Activated CD4-positive, alpha-beta T cell treated with anti-CD3 and anti-CD28 coated beads, Interleukin-10, Interleukin-2, amounts not matched to agents 100 ng/mL and 50 ng/mL, durations not matched to agents 16 hours and 8 hours (primary cell): ENCODE results near the gene MRGPRG.
"Not testable (repeated sequence)": the region's sequence is repeated elsewhere in the genome, so short reads cannot be mapped to it uniquely, and the experiment has no call there.

ENCODE experiments used
- DNase-seq: peaks from one replicate; pipeline ENCODE4 v3.0.0-alpha.2; 2020

Gene MRGPRG

DNA sequence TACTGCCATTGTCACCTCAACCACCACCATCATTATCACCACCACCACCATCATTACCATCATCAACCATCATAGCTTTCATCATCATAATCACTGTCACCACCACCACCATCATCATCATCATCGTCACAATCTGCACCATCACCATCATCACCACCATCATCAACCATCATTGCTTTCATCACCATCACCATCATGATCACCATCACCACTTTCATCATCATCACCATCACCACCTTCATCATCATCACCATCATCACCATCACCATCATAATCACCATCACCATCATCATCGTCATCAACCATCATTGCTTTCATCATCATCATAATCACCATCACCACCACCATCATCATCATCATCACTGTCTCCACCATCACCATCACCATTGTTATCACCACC is 44.8 kb downstream of the MRGPRG start:
- DNase-seq: no peak

DNA sequence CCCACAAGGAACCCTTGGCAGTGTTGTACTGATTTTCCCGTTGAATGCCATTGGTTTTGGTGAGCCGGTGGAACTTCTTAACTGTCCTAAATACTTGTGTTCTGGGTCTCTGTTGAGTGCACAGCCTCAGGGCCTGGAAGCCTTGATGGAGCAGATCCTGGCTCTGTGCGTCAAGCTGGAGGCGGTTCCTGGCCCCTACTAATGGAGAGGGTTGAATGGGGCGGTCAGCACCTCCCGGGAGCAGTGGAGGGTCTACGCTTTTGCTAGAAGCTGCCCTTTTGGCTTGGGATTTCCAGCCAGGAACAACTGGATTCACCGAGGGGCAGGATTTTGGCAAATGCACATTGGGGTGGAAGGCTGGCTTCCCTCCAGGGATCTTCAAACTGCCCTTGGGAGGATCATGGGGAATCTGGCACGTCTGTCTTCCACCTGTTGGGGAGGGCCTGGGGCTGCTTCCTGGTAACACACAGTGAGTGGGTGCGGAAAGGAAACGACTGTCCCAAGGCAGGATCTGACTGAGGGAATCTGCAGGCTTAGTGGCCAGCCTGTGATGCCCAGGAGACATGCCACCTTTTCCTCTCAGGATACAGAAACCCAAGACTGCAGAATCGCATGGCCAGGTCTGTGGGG is 46.6 kb downstream of the MRGPRG start:
- no peak for DNase-seq

DNA sequence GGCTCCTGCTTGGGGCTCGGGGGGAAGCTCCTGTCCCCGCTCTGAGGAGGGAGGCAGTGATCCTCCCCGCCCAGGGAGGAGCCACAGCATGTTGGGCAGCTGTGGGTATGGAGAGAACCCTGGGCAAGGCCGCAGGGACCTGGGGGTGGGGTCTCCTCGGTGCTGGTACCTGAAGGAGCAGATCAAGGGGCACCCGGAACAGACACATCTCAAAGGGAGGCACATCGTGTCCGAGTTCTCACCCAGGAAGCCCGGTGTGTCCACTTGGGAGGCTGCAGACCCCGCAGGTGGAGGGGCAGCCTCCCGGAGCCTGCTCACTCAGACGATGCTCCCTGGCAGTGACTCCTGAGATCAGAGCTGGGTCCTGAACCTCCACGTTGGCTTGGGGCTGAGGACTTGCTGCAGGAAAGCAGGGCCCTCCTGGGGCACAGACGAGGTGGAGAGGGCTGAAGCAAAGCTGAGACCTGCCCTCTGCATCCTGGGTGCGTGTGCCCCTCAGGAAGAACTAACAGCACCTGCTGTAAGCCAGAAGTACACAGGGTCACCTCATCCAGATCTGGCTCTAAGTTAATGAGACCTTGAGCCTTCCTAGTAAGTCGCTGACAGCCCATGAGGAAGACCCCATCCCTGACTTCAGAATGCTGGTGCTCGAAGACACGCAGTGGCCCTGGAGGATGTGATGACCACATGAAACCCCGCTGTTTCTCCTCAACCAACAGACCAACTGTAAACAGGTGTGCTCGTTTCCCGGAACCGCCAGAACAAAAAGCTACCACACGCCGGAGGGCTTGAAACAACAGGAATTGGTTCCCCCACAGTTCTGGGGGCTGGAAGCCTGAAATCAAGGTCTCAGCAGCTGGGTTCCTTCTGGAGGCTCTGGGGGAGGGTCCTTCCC is 47.6 kb downstream of the MRGPRG start:
- DNase-seq: no peak

DNA sequence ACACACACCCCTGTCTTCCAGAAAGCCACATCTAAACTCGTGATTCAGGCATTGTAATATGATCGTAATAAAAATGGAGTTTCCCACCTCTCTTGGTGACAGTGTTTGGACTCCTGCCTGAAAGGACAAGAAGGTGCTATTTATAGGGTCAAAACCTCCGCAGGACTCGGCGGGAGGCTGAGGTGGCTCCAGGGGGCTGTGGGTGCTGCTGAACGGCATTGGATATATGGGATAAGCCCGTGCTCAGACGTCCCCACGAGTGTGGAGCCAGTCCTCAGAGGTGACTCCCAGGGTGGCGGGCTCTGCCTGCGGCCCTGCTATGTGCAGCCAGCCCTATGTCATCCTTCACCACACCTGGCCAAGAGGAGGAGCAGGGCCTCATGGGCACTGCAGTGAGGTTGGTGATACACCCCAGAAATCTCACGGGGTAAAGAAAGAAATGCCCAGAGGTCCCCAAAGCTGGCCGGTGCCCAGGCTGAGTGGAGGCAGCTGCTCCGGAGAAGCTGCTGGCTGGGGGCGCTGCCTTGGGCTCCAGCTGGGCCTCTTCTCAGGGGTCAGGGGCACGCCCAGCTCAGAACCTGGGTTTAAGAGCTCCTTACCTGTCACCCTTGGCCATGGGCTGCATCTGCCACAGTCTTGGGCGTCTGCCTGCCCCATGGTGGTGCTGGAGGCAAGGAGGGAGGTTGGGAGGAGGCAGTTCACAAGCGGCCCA is 48.4 kb downstream of the MRGPRG start:
- DNase-seq: no peak

DNA sequence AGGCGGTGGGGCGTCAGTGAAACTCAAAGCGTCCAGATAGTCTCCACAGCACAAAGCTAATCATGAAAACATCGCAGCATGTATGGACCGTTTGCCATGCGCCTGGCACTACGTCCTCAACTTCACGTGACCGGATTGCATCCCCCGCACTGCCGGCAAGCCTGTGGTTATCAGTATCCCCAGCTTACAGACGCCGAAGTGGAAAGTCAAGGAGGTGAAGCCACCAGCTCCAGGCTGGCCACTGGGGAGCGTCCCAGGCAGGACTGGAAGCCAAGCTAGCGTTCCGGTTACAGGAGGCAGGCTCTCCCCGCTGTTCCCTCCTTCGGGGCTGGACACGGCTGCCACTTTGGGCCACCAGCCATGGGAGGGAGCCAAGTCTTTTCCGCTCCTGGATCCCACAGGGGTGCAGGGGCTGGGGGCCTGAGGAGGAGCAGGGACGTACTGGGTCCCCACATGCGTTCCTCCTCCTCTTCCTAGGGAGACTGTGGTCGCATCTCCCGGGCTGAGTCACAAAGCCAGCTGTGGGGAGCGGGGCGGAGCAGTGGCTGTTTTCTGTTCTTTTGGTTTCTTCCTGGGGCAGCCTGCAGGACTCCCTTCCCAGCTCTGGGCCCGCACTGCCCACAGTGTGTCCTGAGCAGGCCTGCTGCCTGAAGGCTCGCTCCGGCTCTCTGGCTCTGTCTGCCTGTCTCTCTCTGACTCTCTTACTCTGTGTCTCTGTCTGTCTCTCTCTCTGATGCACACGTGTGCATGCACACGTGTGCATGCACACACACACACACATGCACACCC is 49.2 kb downstream of the MRGPRG start:
- DNase-seq: no peak

DNA sequence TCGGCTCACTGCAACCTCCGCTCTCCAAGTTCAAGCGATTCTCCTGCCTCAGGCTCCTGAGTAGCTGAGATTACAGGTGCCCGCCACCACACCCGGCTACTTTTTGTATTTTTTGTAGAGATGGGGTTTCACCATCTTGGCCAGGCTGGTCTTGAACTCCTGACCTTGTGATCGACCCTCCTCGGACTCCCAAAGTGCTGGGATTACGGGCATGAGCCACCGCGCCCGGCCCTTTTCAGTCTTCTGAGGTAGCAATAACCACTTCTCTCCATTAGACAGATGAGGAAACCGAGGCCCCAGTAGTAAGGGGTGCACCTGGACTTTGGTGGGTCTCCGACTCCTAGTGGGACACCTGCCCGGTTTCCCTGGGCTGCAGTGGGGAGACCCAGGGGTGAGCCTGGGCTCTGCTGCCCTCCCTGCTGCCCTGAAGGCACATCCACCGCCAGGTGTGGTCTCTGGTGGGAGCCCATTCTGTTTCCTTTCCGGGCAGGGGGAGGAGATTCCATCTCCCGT is 49.8 kb downstream of the MRGPRG start:
- DNase-seq: not testable (repeated sequence)
